Measurements from ENCODE around the gene ISG20L2. TPM values are rescaled to one million over a fixed set of nuclear protein-coding genes. Genes with fewer than 3 reads are reported as not detected.

The ISG20L2 gene
- total RNA-seq, 2 experiments from 2014 or later: 44.2 to 50.9 TPM

- Histone ChIP-seq H3K4me1 (ENCODE audit: insufficient read depth, low read length) (peaks cover 52% of the 10 kb centered on the region), H3K27ac (ENCODE audit: low read depth in 1 of 2, low read length in 2 of 2) (peak overlapping the region; percentile 88 to 98), H3K4me3 (ENCODE audit: low read length) (peak overlapping the region; percentile 99), H3K9me3 (ENCODE audit: control insufficient read depth in 1 of 2, insufficient read depth in 1 of 2, low read length in 2 of 2) (no peaks in the 10 kb centered on the region), H3K27me3 (ENCODE audit: control insufficient read depth in 1 of 2, insufficient read depth in 2 of 2, low read length in 2 of 2) (no peaks in the 10 kb centered on the region), H3K36me3 (ENCODE audit: insufficient read depth, low read length) (peaks cover 37% of the 10 kb centered on the region)
- CTCF ChIA-PET: interaction anchor here (0.6 to 5.1 kb wide), 9 partner anchors 14 to 841 kb away, joined by 3 to 119 read pairs (median 43); partner anchors contain the start of genes CRABP2, HDGF, MRPL24 and NTRK1
- Mint-ChIP-seq H3K4me3 (no peak overlapping the region), H3K36me3 (ENCODE audit: low read depth) (peaks cover 40% of the 10 kb centered on the region), H3K27me3 (no peaks in the 10 kb centered on the region), H3K27ac (peak overlapping the region; percentile 98), H3K9me3 (no peaks in the 10 kb centered on the region), H3K4me1 (ENCODE audit: low read depth) (peaks cover 30% of the 10 kb centered on the region)
- intact Hi-C loops (cut with DNase I, micrococcal nuclease): loop anchor here (2.0 to 10.0 kb wide), 4 partner anchors 67 to 223 kb away; partner anchors contain the start of genes MEF2D (in 1 of the 2) and NTRK1 (in 1 of the 2)
- ATAC-seq (ENCODE audit: poor library complexity) (no peak), DNase-seq (no peak)
- POLR2A ChIA-PET: interaction anchor here (0.8 to 5.9 kb wide), 12 partner anchors 14 to 444 kb away, joined by 3 to 107 read pairs (median 7); partner anchors contain the start of genes CRABP2, HDGF, MEF2D and MRPL24
- no peak for TF ChIP-seq CTCF (IDR thresholded peaks at IDR 0.05)
These were observed 1.1 kb downstream of the ISG20L2 start for GRCh38 chr1:156727492-156727891.

- no peaks in the 10 kb centered on the region for H3K9me3 Mint-ChIP-seq
- peaks cover 30% of the 10 kb centered on the region for H3K4me1 Mint-ChIP-seq (ENCODE audit: low read depth)
- Histone ChIP-seq H3K4me3 (ENCODE audit: low read length) (peak overlapping the region; percentile 99), H3K27me3 (ENCODE audit: control insufficient read depth in 1 of 2, insufficient read depth in 2 of 2, low read length in 2 of 2) (no peaks in the 10 kb centered on the region), H3K9me3 (ENCODE audit: control insufficient read depth in 1 of 2, insufficient read depth in 1 of 2, low read length in 2 of 2) (no peaks in the 10 kb centered on the region), H3K27ac (ENCODE audit: low read depth in 1 of 2, low read length in 2 of 2) (no peak overlapping the region), H3K4me1 (ENCODE audit: insufficient read depth, low read length) (peaks cover 52% of the 10 kb centered on the region), H3K36me3 (ENCODE audit: insufficient read depth, low read length) (peaks cover 38% of the 10 kb centered on the region)
- intact Hi-C loops (cut with DNase I, micrococcal nuclease): loop anchor here (1.0 to 10.0 kb wide), 6 partner anchors 66 to 222 kb away; partner anchors contain the start of genes NTRK1 (in 2 of the 2) and MEF2D (in 1 of the 2)
- H3K36me3 Mint-ChIP-seq (ENCODE audit: low read depth): peaks cover 42% of the 10 kb centered on the region
- H3K27ac Mint-ChIP-seq: no peak overlapping the region
- H3K27me3 Mint-ChIP-seq: no peaks in the 10 kb centered on the region
- no peak for ATAC-seq (ENCODE audit: poor library complexity)
- H3K4me3 Mint-ChIP-seq: no peak overlapping the region
- peak in 9 of 14 experiments; percentile 17 to 76 (median 40) for DNase-seq
- TF ChIP-seq CTCF (IDR thresholded peaks at IDR 0.05): peak; percentile 40
- POLR2A ChIA-PET: interaction anchor here (0.6 to 5.9 kb wide), 15 partner anchors 9 to 133 kb away, joined by 3 to 107 read pairs (median 6); partner anchors contain the start of genes CRABP2, HDGF, MRPL24 and NTRK1
- CTCF ChIA-PET: interaction anchor here (0.7 to 5.1 kb wide), 45 partner anchors 9 to 443 kb away, joined by 3 to 119 read pairs (median 5); partner anchors contain the start of genes CRABP2, HDGF, MRPL24 and NES
These were observed 1.9 kb downstream of the ISG20L2 start for GRCh38 chr1:156726549-156727226.

GRCh38 chr1:156725683-156726280 is 2.8 kb downstream of the ISG20L2 start:
- peak; percentile 66 to 90 (median 76) for DNase-seq
- Histone ChIP-seq H3K36me3 (ENCODE audit: insufficient read depth, low read length) (peaks cover 47% of the 10 kb centered on the region), H3K4me3 (ENCODE audit: low read length) (peak overlapping the region; percentile 99), H3K27ac (ENCODE audit: low read depth in 1 of 2, low read length in 2 of 2) (no peak overlapping the region), H3K27me3 (ENCODE audit: control insufficient read depth in 1 of 2, insufficient read depth in 2 of 2, low read length in 2 of 2) (no peaks in the 10 kb centered on the region), H3K9me3 (ENCODE audit: control insufficient read depth in 1 of 2, insufficient read depth in 1 of 2, low read length in 2 of 2) (no peaks in the 10 kb centered on the region), H3K4me1 (ENCODE audit: insufficient read depth, low read length) (peaks cover 54% of the 10 kb centered on the region)
- ChIA-PET POLR2A (interaction anchor here (0.6 to 5.9 kb wide), 17 partner anchors 10 to 134 kb away, joined by 3 to 107 read pairs (median 4); partner anchors contain the start of genes CRABP2, HDGF, MRPL24 and NAXE), CTCF (interaction anchor here (0.6 to 5.1 kb wide), 55 partner anchors 8 to 443 kb away, joined by 3 to 119 read pairs (median 4); partner anchors contain the start of genes CRABP2, HDGF, MRPL24 and NES)
- Mint-ChIP-seq H3K36me3 (ENCODE audit: low read depth) (peaks cover 51% of the 10 kb centered on the region), H3K9me3 (no peaks in the 10 kb centered on the region), H3K27ac (no peak overlapping the region), H3K4me3 (no peak overlapping the region), H3K4me1 (ENCODE audit: low read depth) (peaks cover 30% of the 10 kb centered on the region), H3K27me3 (no peaks in the 10 kb centered on the region)
- peak; percentile 11 for ATAC-seq (ENCODE audit: poor library complexity)
- TF ChIP-seq CTCF (IDR thresholded peaks at IDR 0.05): peak; percentile 91
- intact Hi-C loops (cut with DNase I, micrococcal nuclease): loop anchor here (1.0 to 10.0 kb wide), 10 partner anchors 18 to 221 kb away; partner anchors contain the start of genes NTRK1 (in 2 of the 2) and MEF2D (in 1 of the 2)
